Smooth muscle cell (in vitro differentiated cells): Measurements from ENCODE around the gene TENM4. TPM values are rescaled to one million over a fixed set of nuclear protein-coding genes. Genes with fewer than 3 reads are reported as not detected.

ENCODE experiments used
- DNase-seq: peaks from one replicate; lab custom pipeline; 2025; ENCODE audit not compliant: unreplicated experiment; lab: John Stamatoyannopoulos, UW
- H2AFZ ChIP-seq: fragments of 200-600 bp; sonication (generic); 2 replicates; pipeline ENCODE4 v1.6.0; 2016; ENCODE audit warnings: antibody characterized with exemption, low read depth, mild to moderate bottlenecking
- H3F3A ChIP-seq: fragments of 200-600 bp; sonication (generic); 2 replicates; pipeline ENCODE4 v1.6.0; 2017; ENCODE audit warnings: antibody characterized with exemption, low read depth
- H3K27ac ChIP-seq: fragments of 200-600 bp; sonication (generic); 2 replicates; pipeline ENCODE4 v1.5.1; 2016; ENCODE audit warnings: low read depth, mild to moderate bottlenecking
- H3K27me3 ChIP-seq: fragments of 200-600 bp; sonication (generic); 2 replicates; pipeline ENCODE4 v1.6.1; 2016; ENCODE audit warnings: low read depth, mild to moderate bottlenecking
- H3K36me3 ChIP-seq: fragments of 200-600 bp; sonication (generic); 2 replicates; pipeline ENCODE4 v1.5.1; 2016; ENCODE audit warnings: low read depth
- H3K4me1 ChIP-seq: fragments of 200-600 bp; sonication (generic); 2 replicates; pipeline ENCODE4 v1.5.1; 2016; ENCODE audit warnings: low read depth
- H3K4me2 ChIP-seq: fragments of 200-600 bp; sonication (generic); 2 replicates; pipeline ENCODE4 v1.6.0; 2016; ENCODE audit warnings: mild to moderate bottlenecking
- H3K4me3 ChIP-seq: fragments of 200-600 bp; sonication (generic); 2 replicates; pipeline ENCODE4 v1.5.1; 2016; ENCODE audit warnings: mild to moderate bottlenecking
- H3K79me2 ChIP-seq: fragments of 200-600 bp; sonication (generic); 2 replicates; pipeline ENCODE4 v1.6.0; 2016; ENCODE audit warnings: low read depth, mild to moderate bottlenecking
- H3K9ac ChIP-seq: fragments of 200-600 bp; sonication (generic); 2 replicates; pipeline ENCODE4 v1.6.0; 2016; ENCODE audit warnings: low read depth
- H3K9me3 ChIP-seq: fragments of 200-600 bp; sonication (generic); replicated peaks from 2 replicates; pipeline ENCODE4 v1.5.1; 2016; ENCODE audit warnings: low read depth
- H4K20me1 ChIP-seq: fragments of 200-600 bp; sonication (generic); 2 replicates; pipeline ENCODE4 v1.6.0; 2016; ENCODE audit warnings: low read depth
- CTCF ChIP-seq: fragments of 200-600 bp; sonication (generic); IDR thresholded peaks from 2 replicates; pipeline ENCODE4 v1.5.1; 2017; ENCODE audit warnings: borderline replicate concordance, mild to moderate bottlenecking, antibody characterized with exemption; ENCODE audit not compliant: insufficient read depth, poor library complexity, severe bottlenecking
- WGBS: methylation state at CpG from one replicate; pipeline ENCODE4 v1.1.7; 2016; ENCODE audit warnings: low lambda C conversion rate; 5-methylcytosine and 5-hydroxymethylcytosine counted together
- polyA plus RNA-seq: library from polyadenylated mRNA; unstranded; fragments of >200 nt; fragmentation: Nextera tagmentation; extraction: Ambion mirVana; gene quantifications from 2 replicates; pipeline ENCODE4 v1.2.1, GENCODE V29; 2016
- total RNA-seq: library from RNA; depleted of rRNA; stranded (reverse); fragments of >200 nt; gene quantifications from 2 replicates; pipeline ENCODE4 v1.2.3, GENCODE V29; 2014

TENM4 gene
- total and polyA plus RNA-seq, 2 experiments from 2014 or later: 31.6 to 38.2 TPM

- Histone ChIP-seq H4K20me1 (peaks cover 5% of the 10 kb centered on the region), H3K79me2 (no peaks in the 10 kb centered on the region), H3K4me1 (peaks cover 12% of the 10 kb centered on the region), H3K27ac (no peak overlapping the region), H3K36me3 (no peaks in the 10 kb centered on the region), H3K9ac (no peak overlapping the region), H3K4me3 (no peak overlapping the region), H3K27me3 (no peaks in the 10 kb centered on the region), H3K4me2 (no peak overlapping the region), H2AFZ (no peak overlapping the region), H3K9me3 (no peaks in the 10 kb centered on the region), H3F3A (peaks cover 3% of the 10 kb centered on the region)
- no peak for DNase-seq
- TF ChIP-seq CTCF: no peak
- WGBS: 45% methylated on average over 4 of the region's 4 CpGs
Observed at GRCh38 chr11:79265756-79266322, 175.0 kb downstream of the TENM4 start.

- Histone ChIP-seq H3K79me2 (no peaks in the 10 kb centered on the region), H3K4me2 (peak overlapping the region; percentile 18), H3K27ac (no peak overlapping the region), H3K4me1 (peaks cover 2% of the 10 kb centered on the region), H3K9me3 (no peaks in the 10 kb centered on the region), H3K9ac (no peak overlapping the region), H4K20me1 (peaks cover 5% of the 10 kb centered on the region), H3K4me3 (no peak overlapping the region), H2AFZ (no peak overlapping the region), H3F3A (peaks cover 3% of the 10 kb centered on the region), H3K36me3 (no peaks in the 10 kb centered on the region), H3K27me3 (no peaks in the 10 kb centered on the region)
- DNase-seq: no peak
- TF ChIP-seq CTCF: no peak
- 46% methylated on average over 6 of the region's 6 CpGs for WGBS
Observed at GRCh38 chr11:79264284-79264683, 176.5 kb downstream of the TENM4 start.

- Histone ChIP-seq H2AFZ (no peak overlapping the region), H3K9me3 (no peaks in the 10 kb centered on the region), H3K4me1 (peaks cover 7% of the 10 kb centered on the region), H3K4me2 (no peak overlapping the region), H3K79me2 (no peaks in the 10 kb centered on the region), H4K20me1 (peaks cover 5% of the 10 kb centered on the region), H3K27ac (no peak overlapping the region), H3F3A (peaks cover 3% of the 10 kb centered on the region), H3K9ac (no peak overlapping the region), H3K4me3 (no peak overlapping the region), H3K27me3 (no peaks in the 10 kb centered on the region), H3K36me3 (no peaks in the 10 kb centered on the region)
- DNase-seq: no peak
- WGBS: 57% methylated on average over 7 of the region's 7 CpGs
- TF ChIP-seq CTCF: no peak
Observed at GRCh38 chr11:79263001-79263400, 177.8 kb downstream of the TENM4 start.

GRCh38 chr11:79262221-79262620, 178.6 kb downstream of the TENM4 start:
- Histone ChIP-seq H3K9me3 (no peaks in the 10 kb centered on the region), H3K4me1 (peaks cover 7% of the 10 kb centered on the region), H4K20me1 (peaks cover 5% of the 10 kb centered on the region), H2AFZ (no peak overlapping the region), H3K4me2 (peak overlapping the region; percentile 5), H3K9ac (no peak overlapping the region), H3K27me3 (no peaks in the 10 kb centered on the region), H3K4me3 (no peak overlapping the region), H3K79me2 (no peaks in the 10 kb centered on the region), H3F3A (peaks cover 3% of the 10 kb centered on the region), H3K27ac (peak overlapping the region; percentile 1), H3K36me3 (no peaks in the 10 kb centered on the region)
- TF ChIP-seq CTCF: no peak
- DNase-seq: no peak
- WGBS: 24% methylated on average over 4 of the region's 4 CpGs
